SK-N-SH (cell line): ENCODE measurements around the gene FAM83D. TPM values are rescaled to one million over a fixed set of nuclear protein-coding genes. Genes with fewer than 3 reads are reported as not detected.
A peak's percentile ranks its signal among the peaks of the same experiment; 100 is the strongest.

Experiments used
- CTCF ChIA-PET: fragments of 300-600, 350-600 bp; formaldehyde crosslinking; extraction: SDS; loops from one replicate; lab custom pipeline; 2021; lab: Yijun Ruan, JAX
- POLR2A ChIA-PET: fragments of 350-600 bp; sonication (Branson Sonifier 250); formaldehyde crosslinking; extraction: SDS; loops from one replicate; lab custom pipeline; 2020; ENCODE audit warnings: antibody characterized with exemption, inconsistent platforms; lab: Yijun Ruan, JAX
- DNase-seq: peaks from one replicate; pipeline ENCODE4 v3.0.0; 2012
- H2AFZ ChIP-seq: fragments of 200-600 bp; sonication (generic); 2 replicates; pipeline ENCODE4 v1.8.1; 2016; ENCODE audit warnings: antibody characterized with exemption, mild to moderate bottlenecking, low read depth
- H3F3A ChIP-seq: fragments of 200-600 bp; sonication (generic); replicated peaks from 2 replicates; pipeline ENCODE3; 2016; ENCODE audit warnings: antibody characterized with exemption, mild to moderate bottlenecking; ENCODE audit not compliant: insufficient read depth
- H3K27ac ChIP-seq, 2 experiments: fragments of 200-500 bp in 1 of 2; fragments of 200-600 bp in 1 of 2; sonication (Bioruptor generic) in 1 of 2; sonication (generic), shearing (Covaris generic) in 1 of 2; 2 replicates each; pipeline versions ENCODE4 v1.5.1 to v1.6.1; 2014 to 2016; ENCODE audit warnings: low read depth in 2 of 2, inconsistent platforms in 1 of 2, low read length in 1 of 2, mild to moderate bottlenecking in 1 of 2, mixed read lengths in 1 of 2
- H3K27me3 ChIP-seq: fragments of 200-600 bp; sonication (generic), shearing (Covaris generic); 2 replicates; pipeline ENCODE4 v1.6.1; 2016; ENCODE audit warnings: mixed run types; ENCODE audit not compliant: insufficient read depth
- H3K36me3 ChIP-seq, 2 experiments: fragments of 200-500 bp in 1 of 2; fragments of 200-600 bp in 1 of 2; sonication (Bioruptor generic) in 1 of 2; sonication (generic) in 1 of 2; replicated peaks in 1 of 2; 2 replicates each; pipeline versions ENCODE3 to v1.5.1; 2014 to 2016; ENCODE audit warnings: low read length in 1 of 2, mild to moderate bottlenecking in 1 of 2; ENCODE audit not compliant: insufficient read depth in 2 of 2, control insufficient read depth in 1 of 2
- H3K4me1 ChIP-seq, 2 experiments: fragments of 200-500 bp in 1 of 2; fragments of 200-600 bp in 1 of 2; sonication (Bioruptor generic) in 1 of 2; sonication (generic), shearing (Covaris generic) in 1 of 2; 2 replicates each; pipeline versions ENCODE4 v1.5.1 to v1.6.1; 2014 to 2016; ENCODE audit warnings: low read depth in 1 of 2, low read length in 1 of 2, mixed run types in 1 of 2; ENCODE audit not compliant: insufficient read depth in 2 of 2, control insufficient read depth in 1 of 2
- H3K4me2 ChIP-seq: fragments of 200-600 bp; sonication (generic), shearing (Covaris generic); 2 replicates; pipeline ENCODE4 v1.6.1; 2017; ENCODE audit warnings: mixed run types
- H3K4me3 ChIP-seq, 2 experiments: fragments of 200-500 bp in 1 of 2; fragments of 200-600 bp in 1 of 2; sonication (Bioruptor generic) in 1 of 2; sonication (generic), shearing (Covaris generic) in 1 of 2; 2 replicates each; pipeline versions ENCODE4 v1.5.1 to v1.8.1; 2014 to 2016; ENCODE audit warnings: low read depth in 2 of 2, inconsistent platforms in 1 of 2, low read length in 1 of 2, mild to moderate bottlenecking in 1 of 2, mixed read lengths in 1 of 2, moderate library complexity in 1 of 2
- H3K79me2 ChIP-seq: fragments of 200-600 bp; sonication (generic); 2 replicates; pipeline ENCODE4 v1.8.1; 2017; ENCODE audit warnings: mild to moderate bottlenecking; ENCODE audit not compliant: insufficient read depth
- H3K9ac ChIP-seq: fragments of 200-600 bp; sonication (generic); 2 replicates; pipeline ENCODE4 v1.6.1; 2017; ENCODE audit warnings: mixed run types
- H3K9me2 ChIP-seq: fragments of 200-600 bp; sonication (generic); 2 replicates; pipeline ENCODE4 v1.6.1; 2017; ENCODE audit warnings: mixed run types
- H3K9me3 ChIP-seq: fragments of 200-600 bp; sonication (generic); 2 replicates; pipeline ENCODE4 v1.6.1; 2017; ENCODE audit warnings: mixed run types, mild to moderate bottlenecking, moderate library complexity
- H4K20me1 ChIP-seq: fragments of 200-600 bp; sonication (generic); 2 replicates; pipeline ENCODE4 v1.6.1; 2017; ENCODE audit warnings: mild to moderate bottlenecking, mixed run types; ENCODE audit not compliant: insufficient read depth
- EP300 ChIP-seq, 2 experiments: IDR thresholded peaks; 2 replicates each; pipeline versions ENCODE4 v1.4.0 to v1.6.1; 2012; ENCODE audit warnings: borderline replicate concordance in 1 of 2, low read depth in 1 of 2, low read length in 1 of 2
- EZH2phosphoT487 ChIP-seq: fragments of 200-600 bp; sonication (generic); IDR thresholded peaks from 2 replicates; pipeline ENCODE4 v1.6.1; 2017; ENCODE audit warnings: low read depth, mixed run types, mild to moderate bottlenecking, antibody characterized with exemption, moderate library complexity, borderline replicate concordance
- FOXJ3 ChIP-seq: sonication (generic); formaldehyde crosslinking; IDR thresholded peaks from 2 replicates; pipeline ENCODE4 v1.5.1; 2020; ENCODE audit warnings: mild to moderate bottlenecking, missing genetic modification reagents
- GABPA ChIP-seq: IDR thresholded peaks from 2 replicates; pipeline ENCODE4 v1.4.0; 2012; ENCODE audit warnings: low read depth, mild to moderate bottlenecking
- MEF2A ChIP-seq: IDR thresholded peaks from 2 replicates; pipeline ENCODE4 v1.4.0; 2012; ENCODE audit warnings: low read depth, borderline replicate concordance
- MXI1 ChIP-seq: IDR thresholded peaks from 2 replicates; pipeline ENCODE4 v1.6.1; 2012; ENCODE audit warnings: mild to moderate bottlenecking, low read depth, low read length, improper control_type of control experiment
- RCOR1 ChIP-seq: fragments of 150-350 bp; IDR thresholded peaks from 2 replicates; pipeline ENCODE4 v1.6.1; 2017; ENCODE audit warnings: antibody characterized with exemption, low read length
- RXRA ChIP-seq: IDR thresholded peaks from 2 replicates; pipeline ENCODE4 v1.4.0; 2012; ENCODE audit warnings: low read depth, mild to moderate bottlenecking, borderline replicate concordance
- WGBS: methylation state at CpG from one replicate; pipeline ENCODE4 v1.1.6; 2017; ENCODE audit warnings: low lambda C conversion rate; 5-methylcytosine and 5-hydroxymethylcytosine counted together
- polyA plus RNA-seq, 3 experiments: library from polyadenylated mRNA; depleted of rRNA; stranded (reverse); fragments of >200 nt; gene quantifications; 2 replicates each; pipeline ENCODE4 v1.2.3, GENCODE V29; 2012
- TF ChIP-seq, protein P1 (sequence below): IDR thresholded peaks from 2 replicates; pipeline ENCODE4 v1.4.0; 2012; ENCODE audit warnings: low read depth, borderline replicate concordance
- TF ChIP-seq, protein P2 (sequence below): IDR thresholded peaks from 2 replicates; pipeline ENCODE4 v1.4.0; 2012; ENCODE audit warnings: low read depth, borderline replicate concordance
- TF ChIP-seq, protein P3 (sequence below): fragments of 150-350 bp; IDR thresholded peaks from 2 replicates; pipeline ENCODE4 v1.6.1; 2016; ENCODE audit warnings: mild to moderate bottlenecking, low read depth, low read length

The FAM83D gene
- polyA plus RNA-seq, 1 of the 3 experiments (the other 2 are of a cell fraction), result 21.5 TPM

DNA sequence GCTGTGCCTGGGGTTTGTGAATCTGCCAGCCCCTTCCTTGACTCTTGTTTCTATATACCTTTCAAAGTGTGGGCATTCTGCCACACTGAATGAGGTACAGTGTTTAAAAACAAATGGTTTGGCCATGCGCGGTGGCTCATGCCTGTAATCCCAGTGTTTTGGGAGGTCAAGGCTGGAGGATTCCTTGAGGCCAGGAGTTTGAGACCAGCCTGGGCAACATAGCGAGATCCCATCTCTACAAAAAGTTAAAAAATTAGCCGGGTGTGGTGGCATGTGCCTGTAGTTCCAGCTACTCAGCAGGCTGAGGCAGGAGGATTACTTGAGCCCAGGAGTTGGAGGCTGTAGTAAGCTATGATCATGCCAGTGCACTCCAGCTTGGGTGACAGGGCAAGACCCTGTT, 5.8 kb downstream of the FAM83D start:
- Histone ChIP-seq H3K9ac (no peak overlapping the region), H3K4me1 (peaks cover 6 to 22% of the 10 kb centered on the region in 2 experiments; a peak in 2 of 4 replicates), H3K4me2 (no peak overlapping the region), H3F3A (no peaks in the 10 kb centered on the region), H2AFZ (no peak overlapping the region; the same call in 1 of the 2 replicates), H3K27me3 (no peaks in the 10 kb centered on the region), H3K36me3 (peaks cover 0 to 5% of the 10 kb centered on the region in 2 experiments), H3K4me3 (no peak overlapping the region), H3K27ac (no peak overlapping the region), H3K79me2 (peaks cover 100% of the 10 kb centered on the region), H3K9me2 (no peaks in the 10 kb centered on the region), H4K20me1 (peaks cover 41% of the 10 kb centered on the region; the same call in 1 of the 2 replicates), H3K9me3 (no peaks in the 10 kb centered on the region)
- DNase-seq, result no peak
- WGBS, result 93% methylated on average over 4 of the region's 4 CpGs
- POLR2A ChIA-PET, result interaction anchor here (0.7 to 0.8 kb wide), 2 partner anchors 9 to 29 kb away, joined by 3 read pairs; no protein-coding TSS in a partner anchor
- TF ChIP-seq, protein P1, sequence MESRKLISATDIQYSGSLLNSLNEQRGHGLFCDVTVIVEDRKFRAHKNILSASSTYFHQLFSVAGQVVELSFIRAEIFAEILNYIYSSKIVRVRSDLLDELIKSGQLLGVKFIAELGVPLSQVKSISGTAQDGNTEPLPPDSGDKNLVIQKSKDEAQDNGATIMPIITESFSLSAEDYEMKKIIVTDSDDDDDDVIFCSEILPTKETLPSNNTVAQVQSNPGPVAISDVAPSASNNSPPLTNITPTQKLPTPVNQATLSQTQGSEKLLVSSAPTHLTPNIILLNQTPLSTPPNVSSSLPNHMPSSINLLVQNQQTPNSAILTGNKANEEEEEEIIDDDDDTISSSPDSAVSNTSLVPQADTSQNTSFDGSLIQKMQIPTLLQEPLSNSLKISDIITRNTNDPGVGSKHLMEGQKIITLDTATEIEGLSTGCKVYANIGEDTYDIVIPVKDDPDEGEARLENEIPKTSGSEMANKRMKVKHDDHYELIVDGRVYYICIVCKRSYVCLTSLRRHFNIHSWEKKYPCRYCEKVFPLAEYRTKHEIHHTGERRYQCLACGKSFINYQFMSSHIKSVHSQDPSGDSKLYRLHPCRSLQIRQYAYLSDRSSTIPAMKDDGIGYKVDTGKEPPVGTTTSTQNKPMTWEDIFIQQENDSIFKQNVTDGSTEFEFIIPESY, result no peak
- TF ChIP-seq EZH2phosphoT487 (no peak), EP300 (IDR thresholded peaks at IDR 0.05; ENCODE audit: borderline replicate concordance in 1 of 2, low read depth in 1 of 2, low read length in 1 of 2) (no peak), GABPA (no peak), RCOR1 (no peak), MXI1 (no peak), FOXJ3 (no peak), RXRA (no peak), MEF2A (no peak)
- TF ChIP-seq, protein P2, sequence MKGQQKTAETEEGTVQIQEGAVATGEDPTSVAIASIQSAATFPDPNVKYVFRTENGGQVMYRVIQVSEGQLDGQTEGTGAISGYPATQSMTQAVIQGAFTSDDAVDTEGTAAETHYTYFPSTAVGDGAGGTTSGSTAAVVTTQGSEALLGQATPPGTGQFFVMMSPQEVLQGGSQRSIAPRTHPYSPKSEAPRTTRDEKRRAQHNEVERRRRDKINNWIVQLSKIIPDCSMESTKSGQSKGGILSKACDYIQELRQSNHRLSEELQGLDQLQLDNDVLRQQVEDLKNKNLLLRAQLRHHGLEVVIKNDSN, result no peak
- TF ChIP-seq, protein P3, sequence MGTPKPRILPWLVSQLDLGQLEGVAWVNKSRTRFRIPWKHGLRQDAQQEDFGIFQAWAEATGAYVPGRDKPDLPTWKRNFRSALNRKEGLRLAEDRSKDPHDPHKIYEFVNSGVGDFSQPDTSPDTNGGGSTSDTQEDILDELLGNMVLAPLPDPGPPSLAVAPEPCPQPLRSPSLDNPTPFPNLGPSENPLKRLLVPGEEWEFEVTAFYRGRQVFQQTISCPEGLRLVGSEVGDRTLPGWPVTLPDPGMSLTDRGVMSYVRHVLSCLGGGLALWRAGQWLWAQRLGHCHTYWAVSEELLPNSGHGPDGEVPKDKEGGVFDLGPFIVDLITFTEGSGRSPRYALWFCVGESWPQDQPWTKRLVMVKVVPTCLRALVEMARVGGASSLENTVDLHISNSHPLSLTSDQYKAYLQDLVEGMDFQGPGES, result no peak
- CTCF ChIA-PET, result interaction anchor here (0.8 to 2.0 kb wide), 3 partner anchors 30 to 118 kb away, joined by 3 to 9 read pairs (median 4); partner anchors contain the start of gene DHX35

DNA sequence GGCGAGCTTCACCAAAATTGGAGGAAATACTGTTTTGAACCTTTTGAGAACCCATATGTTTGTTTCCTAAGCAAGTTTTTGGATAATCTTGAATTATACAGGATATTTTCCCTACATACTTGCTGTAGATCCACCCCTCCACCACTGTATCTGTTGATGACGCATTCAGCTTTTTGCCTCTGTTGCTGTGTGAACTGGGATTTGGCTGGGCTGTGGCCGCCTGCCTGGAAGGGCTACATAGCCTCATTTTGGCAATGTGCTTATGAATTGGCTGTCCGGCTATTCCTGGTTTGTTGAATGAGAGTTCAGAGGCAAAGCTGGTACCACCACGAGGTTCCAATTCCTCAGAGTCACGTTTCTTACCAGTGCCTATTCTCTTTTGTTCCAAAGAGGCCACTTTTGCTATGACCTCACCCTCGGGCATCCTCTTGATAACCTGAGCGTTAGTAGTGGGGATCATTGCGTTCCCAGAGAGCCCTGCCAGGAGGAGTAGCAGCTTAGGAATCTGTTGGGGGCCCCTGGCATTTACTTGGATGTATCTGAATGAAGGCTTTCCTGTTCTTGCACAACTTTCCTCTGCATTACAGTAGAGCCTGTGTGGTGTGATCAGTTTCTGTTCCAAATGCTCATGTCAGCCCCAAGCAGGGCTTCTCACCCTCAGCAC, 6.4 kb downstream of the FAM83D start:
- Histone ChIP-seq H3K79me2 (peaks cover 100% of the 10 kb centered on the region), H2AFZ (no peak overlapping the region), H3K4me1 (peaks cover 6 to 22% of the 10 kb centered on the region in 2 experiments; a peak in 2 of 4 replicates), H3K27me3 (no peaks in the 10 kb centered on the region), H3K36me3 (peaks cover 0 to 5% of the 10 kb centered on the region in 2 experiments), H3K4me2 (peak overlapping the region; percentile 53), H3K4me3 (no peak overlapping the region), H3F3A (no peaks in the 10 kb centered on the region), H3K27ac (0 out of 4 replicates have a peak overlapping the region, but pooled peaks of 1 of the 2 experiments have one; percentile 23), H3K9ac (no peak overlapping the region)
- DNase-seq, result no peak
- ChIA-PET POLR2A (interaction anchor here (0.7 to 0.8 kb wide), 2 partner anchors 8 to 29 kb away, joined by 3 read pairs; no protein-coding TSS in a partner anchor), CTCF (interaction anchor here (0.8 to 2.0 kb wide), 3 partner anchors 30 to 117 kb away, joined by 3 to 9 read pairs (median 4); partner anchors contain the start of gene DHX35)
- 82% methylated on average over 9 of the region's 9 CpGs for WGBS
- TF ChIP-seq, protein P2, result no peak
- TF ChIP-seq, all 33 proteins: peak for 0
- Histone ChIP-seq H3K9me2 (no peaks in the 10 kb centered on the region), H4K20me1 (peaks cover 47% of the 10 kb centered on the region; the same call in 1 of the 2 replicates), H3K9me3 (no peaks in the 10 kb centered on the region)
